GM13977 (cell line): ENCODE results near the gene SH3BP4.

Experiments
- DNase-seq: peaks from one replicate; pipeline ENCODE4 v3.0.0; 2012; ENCODE audit warnings: low spot score
- CTCF ChIP-seq: IDR thresholded peaks from 2 replicates; pipeline ENCODE4 v1.5.1; 2012; ENCODE audit warnings: mild to moderate bottlenecking, control low read depth; ENCODE audit not compliant: insufficient read depth; ENCODE audit errors: extremely low read depth, missing control alignments
- in situ Hi-C: fragments of 300-500 bp; cut with MboI; formaldehyde crosslinking; loops from one replicate; pipeline ENCODE4 v1.12.0; 2022; ENCODE audit warnings: low sequenced_read_pairs, low pct_unique_long_range_greater_than_20kb, mixed read lengths, inconsistent platforms; ENCODE audit not compliant: unreplicated experiment

SH3BP4 gene

GRCh38 chr2:234912437-234912836 lies 39.4 kb upstream of the SH3BP4 start:
- no peak for DNase-seq
- in situ Hi-C loops, result no loop called here
- no peak for TF ChIP-seq CTCF

DNA sequence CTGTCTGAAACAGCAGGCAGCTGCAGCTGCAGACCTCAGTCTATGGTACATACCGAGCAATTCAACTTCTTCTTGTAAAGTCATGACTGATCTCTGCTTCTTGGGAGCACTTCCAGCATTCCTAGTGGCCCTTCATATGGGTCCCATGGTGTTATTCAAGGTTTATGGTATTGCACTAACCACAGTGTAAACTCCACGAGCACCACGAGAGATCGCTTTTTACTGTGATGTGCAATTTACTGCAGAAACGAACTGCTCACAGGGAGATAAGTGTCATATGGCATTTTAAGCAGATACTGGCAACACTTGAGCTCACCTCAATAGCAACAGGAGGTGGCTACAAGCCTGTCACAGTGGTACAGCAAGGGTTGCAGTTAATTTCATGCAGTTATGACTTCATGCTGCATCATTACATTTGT lies 38.6 kb upstream of the SH3BP4 start:
- TF ChIP-seq CTCF, result no peak
- in situ Hi-C loops, result no loop called here
- no peak for DNase-seq

DNA sequence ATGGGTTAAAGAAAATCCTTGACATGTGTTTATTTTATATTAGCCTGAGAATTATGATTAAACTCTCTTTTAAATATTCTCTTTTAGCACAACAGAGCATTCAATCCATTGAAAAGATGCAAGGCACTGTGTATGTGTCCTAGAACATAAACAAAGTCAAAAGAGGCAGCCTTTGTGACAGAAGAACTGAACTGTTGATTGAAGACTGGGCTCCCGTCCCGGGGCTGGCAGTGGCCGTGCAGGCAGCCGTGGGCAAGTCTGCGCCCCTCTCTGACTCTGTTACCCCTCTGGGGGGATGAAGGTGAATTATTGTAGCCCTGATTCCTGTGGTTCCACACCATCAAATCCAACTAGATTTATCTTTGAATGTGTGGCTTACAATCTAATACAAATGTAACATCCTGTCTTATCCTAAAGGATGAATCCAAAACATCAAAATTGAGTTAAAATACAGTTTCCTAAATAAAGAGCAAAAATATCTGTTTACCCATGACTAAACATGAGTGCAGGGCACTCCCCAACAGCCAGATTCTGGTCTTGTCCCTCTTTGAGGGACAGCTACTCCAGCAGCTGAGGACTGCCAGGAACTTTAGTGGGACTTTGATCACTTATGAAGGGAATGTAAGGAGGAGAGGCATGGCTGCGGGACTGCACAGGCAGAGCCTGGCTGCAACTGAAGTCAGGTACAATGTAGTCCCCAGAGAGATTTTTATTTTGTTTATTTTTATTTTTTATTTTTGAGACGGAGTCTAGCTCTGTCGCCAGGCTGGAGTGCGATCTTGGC lies 37.3 kb upstream of the SH3BP4 start:
- DNase-seq, result no peak
- TF ChIP-seq CTCF, result no peak
- in situ Hi-C loops, result no loop called here

DNA sequence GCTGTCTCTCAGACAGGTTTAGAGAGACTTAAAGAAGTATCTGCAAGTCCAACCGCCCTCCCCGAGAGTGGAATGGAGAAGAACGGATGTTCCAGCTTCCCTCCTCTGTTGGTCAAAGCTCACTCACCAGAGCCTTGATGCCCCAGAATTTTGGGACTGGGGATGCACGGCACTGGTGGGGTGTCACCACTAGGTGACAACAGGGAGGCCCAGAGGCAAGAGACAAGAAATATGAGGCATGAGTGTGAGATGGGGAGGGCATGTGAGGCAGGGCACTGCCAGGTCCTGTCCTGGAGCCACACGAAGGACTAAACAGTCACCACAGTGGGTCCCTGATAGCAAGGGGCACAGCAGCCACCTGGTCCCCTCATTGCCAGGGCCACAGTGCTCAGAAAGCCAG lies 35.1 kb upstream of the SH3BP4 start:
- no peak for DNase-seq
- in situ Hi-C loops, result no loop called here
- no peak for TF ChIP-seq CTCF

GRCh38 chr2:234917211-234917975 lies 34.4 kb upstream of the SH3BP4 start:
- in situ Hi-C loops, result no loop called here
- no peak for TF ChIP-seq CTCF
- DNase-seq, result no peak

DNA sequence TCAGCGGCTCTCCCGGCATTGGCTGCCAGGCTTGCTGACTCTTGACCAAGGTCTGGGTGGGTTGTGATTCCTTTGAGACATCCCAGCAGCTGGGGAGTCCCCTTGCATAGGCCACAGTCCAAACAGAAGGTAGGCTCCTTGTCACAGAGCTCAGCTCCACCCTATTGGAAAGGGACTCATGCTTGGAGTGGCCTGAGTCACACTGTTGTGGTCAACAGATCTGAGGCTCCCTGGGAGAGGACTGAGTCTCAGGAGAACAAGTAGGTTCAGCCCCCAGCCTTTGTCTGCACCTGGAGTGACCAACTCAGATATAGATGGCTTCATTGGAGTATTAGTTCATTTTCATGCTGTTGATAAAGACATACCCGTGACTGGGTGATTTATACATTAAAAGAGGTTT lies 32.1 kb upstream of the SH3BP4 start:
- in situ Hi-C loops, result no loop called here
- no peak for DNase-seq
- no peak for TF ChIP-seq CTCF
